ENCODE measurements around the gene RNF152. TPM values are rescaled to one million over a fixed set of nuclear protein-coding genes. Genes with fewer than 3 reads are reported as not detected.

Gene RNF152
- total RNA-seq, 1 experiment from 2014 or later, result 2.3 TPM

GRCh38 chr18:61898640-61899101 is 5.9 kb upstream of the RNF152 start:
- peaks cover 0 to 4% (median 0%) of the 10 kb centered on the region in 3 experiments; a peak in 2 of 7 replicates for H3K36me3 Mint-ChIP-seq (ENCODE audit: insufficient read depth in 1 of 3, low read depth in 3 of 3)
- no peak for TF ChIP-seq CTCF (conservative IDR thresholded peaks at IDR 0.05)
- no peak overlapping the region for H2AFZ ChIP-seq (ENCODE audit: low read length)

More at GRCh38 chr18:61898640-61899101, 5.9 kb upstream of the RNF152 start:
- Histone ChIP-seq H3T11ph (ENCODE audit: low read length) (no peak overlapping the region), H4K8ac (replicated peaks; ENCODE audit: insufficient read length, low read depth, low read length) (no peak overlapping the region), H3K4me1 (ENCODE audit: insufficient read depth, low read length) (no peaks in the 10 kb centered on the region; the same call in 1 of the 2 replicates), H4K20me1 (ENCODE audit: control insufficient read depth, insufficient read depth, insufficient read length) (no peaks in the 10 kb centered on the region), H2BK20ac (ENCODE audit: low read depth, low read length, poor library complexity, severe bottlenecking) (no peak overlapping the region), H2BK15ac (ENCODE audit: low read depth, low read length) (no peak overlapping the region), H3K14ac (ENCODE audit: insufficient read depth, low read length) (no peak overlapping the region), H3K4ac (ENCODE audit: low read depth, low read length) (no peak overlapping the region), H3K27me3 (ENCODE audit: insufficient read depth, low read length) (peaks cover 4% of the 10 kb centered on the region; the same call in 1 of the 2 replicates), H2BK12ac (ENCODE audit: insufficient read length, low read depth, low read length) (no peak overlapping the region), H3K9ac (ENCODE audit: extremely low read depth, insufficient read length, low read length) (no peak overlapping the region), H3K18ac (ENCODE audit: insufficient read length, low read depth, low read length) (no peak overlapping the region), H4K5ac (ENCODE audit: insufficient read length, low read depth, low read length) (no peak overlapping the region), H3K79me2 (ENCODE audit: insufficient read depth, low read length) (no peaks in the 10 kb centered on the region), H4K91ac (ENCODE audit: insufficient read length, low read depth, low read length) (no peak overlapping the region), H3K27ac (ENCODE audit: insufficient read length, low read depth, low read length) (no peak overlapping the region), H3K9me3 (ENCODE audit: control insufficient read depth, low read depth, low read length) (no peaks in the 10 kb centered on the region), H3K56ac (ENCODE audit: insufficient read length, low read depth, low read length) (no peak overlapping the region), H3K4me2 (ENCODE audit: insufficient read depth, insufficient read length, low read length) (no peak overlapping the region), H3K23ac (ENCODE audit: insufficient read length, low read depth, low read length) (no peak overlapping the region), H2BK5ac (ENCODE audit: insufficient read length, low read length) (no peak overlapping the region), H2BK120ac (ENCODE audit: low read depth, low read length, poor library complexity, severe bottlenecking) (no peak overlapping the region), H3K79me1 (ENCODE audit: insufficient read depth, low read depth, low read length, poor library complexity, severe bottlenecking) (no peaks in the 10 kb centered on the region), H3K23me2 (ENCODE audit: insufficient read length, low read depth, low read length, poor library complexity, severe bottlenecking) (no peaks in the 10 kb centered on the region), H2AK5ac (ENCODE audit: insufficient read length, low read length) (no peak overlapping the region)
- peaks cover 34% of the 10 kb centered on the region for H3K27me3 Mint-ChIP-seq (ENCODE audit: low read depth)
- no peak for DNase-seq
- WGBS (ENCODE audit: extremely low coverage, insufficient read length, low lambda C conversion rate), result no CpG with 5 or more reads among the region's 5 CpGs
- no peak overlapping the region for H3K27ac Mint-ChIP-seq
- no peak overlapping the region for H3K4me3 Mint-ChIP-seq
- no peaks in the 10 kb centered on the region; a peak in 1 of 5 replicates for H3K9me3 Mint-ChIP-seq
- H3K4me1 Mint-ChIP-seq, result peaks cover 8 to 13% of the 10 kb centered on the region in 2 experiments
